Measurements from ENCODE around the gene MORN1.
A peak's percentile ranks its signal among the peaks of the same experiment; 100 is the strongest.

MORN1 gene

GRCh38 chr1:2290595-2291510 lies 100.5 kb downstream of the MORN1 start:
- DNase-seq (ENCODE audit: low spot score) = peak; percentile 95

- no peak for DNase-seq (ENCODE audit: low spot score)
These were observed 101.2 kb downstream of the MORN1 start for GRCh38 chr1:2290171-2290578.

GRCh38 chr1:2289607-2290006 lies 101.7 kb downstream of the MORN1 start:
- DNase-seq (ENCODE audit: low spot score) = no peak

DNA sequence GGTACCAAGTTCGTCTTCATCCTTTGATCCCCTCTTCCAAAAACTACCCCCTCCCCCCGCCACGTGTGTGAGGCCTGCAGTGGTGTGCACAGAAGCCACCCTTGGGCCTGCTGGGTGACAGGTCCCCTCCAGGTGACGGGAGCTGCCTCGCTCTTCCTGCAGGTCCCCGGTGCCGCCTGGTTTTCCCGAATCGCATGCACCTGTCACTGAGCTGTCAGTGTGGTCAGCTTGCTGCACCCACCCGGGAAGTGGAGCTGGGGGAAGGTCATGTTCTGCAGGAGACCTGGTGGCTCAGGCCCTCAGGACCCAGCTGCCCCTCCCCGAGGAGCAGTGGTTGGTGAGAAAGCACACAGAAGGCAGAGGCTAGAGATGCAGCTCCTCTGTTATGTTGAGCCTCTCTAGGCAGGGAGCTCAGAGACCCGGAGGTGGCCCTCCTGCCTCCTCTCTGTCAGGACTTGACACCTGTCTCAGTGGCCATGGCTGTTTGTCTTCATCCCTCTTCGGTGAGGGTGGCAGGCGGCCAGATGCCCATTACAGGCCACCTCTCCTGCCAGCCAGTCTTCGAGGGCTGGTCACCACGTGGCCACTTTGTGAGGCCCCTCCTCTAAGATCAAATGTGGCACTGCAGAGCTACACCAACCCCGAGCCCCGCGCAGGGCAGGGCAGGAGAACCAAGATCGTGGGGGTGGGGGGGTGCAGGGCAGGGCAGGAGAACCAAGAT lies 102.4 kb downstream of the MORN1 start:
- no peak for DNase-seq (ENCODE audit: low spot score)

GRCh38 chr1:2288311-2288710 lies 103.0 kb downstream of the MORN1 start:
- no peak for DNase-seq (ENCODE audit: low spot score)

DNA sequence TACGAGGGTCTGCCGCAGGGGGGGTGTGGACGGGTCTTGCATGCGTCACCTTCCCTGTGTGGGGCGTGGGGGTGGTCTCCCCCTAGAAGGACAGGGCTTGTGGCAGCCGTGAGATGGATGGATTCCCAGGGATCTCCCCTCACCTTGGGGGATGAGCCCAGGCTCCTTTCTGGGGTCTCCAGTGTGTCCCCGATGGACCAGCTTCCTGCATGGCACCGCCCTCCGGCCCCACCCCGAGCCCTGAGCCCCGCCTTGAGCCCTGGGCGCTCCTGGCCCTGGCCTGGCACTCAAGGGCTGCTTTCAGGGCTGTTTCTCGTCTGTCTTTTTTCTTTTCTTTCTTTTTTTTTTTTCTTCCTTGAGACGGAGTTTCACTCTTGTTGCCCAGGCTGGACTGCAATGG lies 103.7 kb downstream of the MORN1 start:
- no peak for DNase-seq (ENCODE audit: low spot score)

DNA sequence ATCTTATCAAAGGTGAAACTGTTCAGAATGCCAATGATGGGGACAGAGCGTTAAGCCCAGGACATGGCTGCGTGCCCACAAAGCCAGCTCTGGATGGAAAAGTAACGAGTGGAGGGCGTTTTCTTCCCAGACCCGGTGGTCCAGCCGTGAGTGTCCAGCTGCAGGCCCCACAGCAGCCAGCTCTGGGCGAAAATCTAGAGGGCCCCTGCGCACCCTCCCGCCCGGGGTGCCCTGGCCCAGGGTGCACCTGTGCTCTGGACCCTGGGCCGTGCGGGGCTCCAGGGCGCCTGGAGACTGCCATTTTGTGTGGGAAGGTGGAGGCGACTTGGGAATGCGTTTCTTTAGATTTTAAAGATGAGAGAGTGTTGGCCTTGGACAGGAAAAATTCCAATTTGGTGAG lies 104.4 kb downstream of the MORN1 start:
- DNase-seq (ENCODE audit: low spot score) = no peak

DNA sequence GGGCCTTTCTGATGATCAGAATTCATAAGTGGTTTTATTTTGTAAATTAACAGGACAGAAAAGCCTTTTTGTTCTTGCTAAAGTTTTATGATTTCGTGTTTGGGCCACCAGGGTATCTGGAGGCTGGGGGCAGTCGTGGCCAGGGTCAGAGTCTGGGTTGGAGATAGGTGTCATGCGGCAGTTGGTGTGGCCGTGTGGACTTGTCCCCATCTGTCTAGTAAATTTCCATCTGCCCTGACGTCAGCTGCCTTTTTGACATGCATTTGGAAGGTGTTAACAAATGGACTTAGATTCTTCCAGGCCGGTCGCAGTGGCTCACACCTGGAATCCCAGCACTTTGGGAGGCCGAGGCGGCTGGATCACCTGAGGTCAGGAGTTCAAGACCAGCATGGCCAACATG lies 106.4 kb downstream of the MORN1 start:
- DNase-seq (ENCODE audit: low spot score) = no peak

DNA sequence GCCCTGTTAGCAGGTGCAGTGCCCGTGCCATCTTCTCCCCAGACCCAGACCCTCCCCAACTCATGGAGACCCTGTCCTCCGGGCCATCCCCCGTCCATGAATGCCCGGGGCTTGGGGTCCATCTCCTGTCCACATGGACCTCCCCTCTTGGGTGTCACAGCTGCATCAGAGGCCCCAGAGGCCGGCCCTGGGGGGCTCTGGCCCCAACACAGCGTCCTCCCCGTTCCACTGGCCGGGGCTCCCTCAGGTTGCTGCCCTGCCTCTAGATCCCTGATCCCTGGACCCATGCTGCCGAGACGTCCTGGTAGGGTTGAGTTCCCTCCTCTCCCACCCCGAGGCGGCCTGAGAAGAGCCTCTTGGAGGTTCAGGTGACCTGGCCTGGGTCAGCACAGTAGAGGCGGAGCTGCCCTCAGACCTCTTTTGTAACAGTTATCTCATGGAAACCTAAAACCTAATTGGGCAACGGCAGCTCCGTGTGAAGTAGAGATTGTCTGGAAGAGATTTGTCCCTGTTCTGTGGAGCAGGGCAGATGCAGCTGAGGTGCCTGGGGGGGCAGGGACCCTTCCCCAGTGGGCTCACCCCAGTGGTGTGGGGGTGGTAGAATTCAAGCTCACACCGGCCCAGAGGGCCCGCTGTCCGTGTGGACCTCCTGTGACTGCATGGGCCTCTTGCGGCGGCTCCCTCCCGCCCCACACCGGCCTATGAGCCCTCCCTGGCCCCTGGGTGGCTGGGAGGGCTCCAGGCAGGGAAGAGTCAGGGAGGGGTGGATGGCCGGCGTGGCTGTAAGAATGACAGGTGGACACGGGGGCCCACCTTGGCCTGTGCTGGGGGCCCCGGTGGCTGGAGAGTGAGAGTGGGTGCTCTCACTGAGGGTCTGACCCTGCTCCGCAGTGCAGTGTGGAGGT lies 107.1 kb downstream of the MORN1 start:
- DNase-seq (ENCODE audit: low spot score) = no peak

DNA sequence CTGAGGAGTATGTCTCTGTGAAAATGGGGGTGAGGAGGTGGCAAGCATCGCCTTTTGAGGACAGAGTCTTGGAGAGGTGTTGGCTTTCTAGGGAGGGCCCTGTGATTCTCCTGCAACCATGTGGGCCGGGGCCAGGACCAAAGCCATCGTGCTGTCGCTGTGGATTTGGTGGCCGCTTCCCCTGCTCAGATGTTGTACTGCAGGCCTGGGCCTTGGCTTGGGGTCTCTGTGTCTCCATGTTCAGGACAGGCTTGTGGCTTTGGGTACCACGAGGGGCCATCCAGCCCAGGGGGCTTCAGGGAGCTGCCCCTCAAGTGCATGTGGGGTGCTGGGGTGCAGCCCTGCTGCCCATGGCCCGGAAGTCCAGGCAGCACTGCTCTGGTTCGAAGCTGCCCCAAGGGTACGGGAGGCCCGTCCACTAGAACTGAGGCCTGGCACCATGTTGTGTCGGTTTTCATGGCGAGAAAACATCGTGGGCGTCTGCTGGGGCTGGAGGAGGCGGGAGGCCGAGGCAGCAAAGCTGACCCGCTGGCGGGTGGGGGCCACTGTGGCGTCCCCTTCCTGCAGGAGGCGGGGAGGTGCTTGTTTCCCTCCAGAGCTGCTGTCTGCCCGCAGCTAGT lies 107.9 kb downstream of the MORN1 start:
- no peak for DNase-seq (ENCODE audit: low spot score)

GRCh38 chr1:2282556-2283270 lies 108.6 kb downstream of the MORN1 start:
- DNase-seq (ENCODE audit: low spot score) = no peak

DNA sequence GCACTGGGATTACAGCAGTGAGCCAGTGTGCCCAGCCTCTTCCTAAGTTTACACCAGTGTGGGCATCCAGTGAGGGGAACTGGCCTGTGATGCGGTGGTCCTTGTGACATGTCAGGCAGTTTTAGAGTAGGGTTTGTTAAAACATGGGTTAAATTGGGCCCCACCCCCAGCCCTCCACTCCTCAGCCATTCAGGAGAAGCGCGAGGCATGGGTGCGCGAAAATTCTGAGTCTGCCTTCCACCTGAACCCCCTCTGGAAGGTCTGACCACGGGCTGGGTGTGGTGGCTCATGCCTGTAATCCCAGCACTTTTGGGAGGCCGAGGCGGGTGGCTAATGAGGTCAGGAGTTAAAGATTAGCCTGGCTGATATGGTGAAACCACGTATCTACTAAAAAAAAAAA lies 111.5 kb downstream of the MORN1 start:
- no peak for DNase-seq (ENCODE audit: low spot score)

DNA sequence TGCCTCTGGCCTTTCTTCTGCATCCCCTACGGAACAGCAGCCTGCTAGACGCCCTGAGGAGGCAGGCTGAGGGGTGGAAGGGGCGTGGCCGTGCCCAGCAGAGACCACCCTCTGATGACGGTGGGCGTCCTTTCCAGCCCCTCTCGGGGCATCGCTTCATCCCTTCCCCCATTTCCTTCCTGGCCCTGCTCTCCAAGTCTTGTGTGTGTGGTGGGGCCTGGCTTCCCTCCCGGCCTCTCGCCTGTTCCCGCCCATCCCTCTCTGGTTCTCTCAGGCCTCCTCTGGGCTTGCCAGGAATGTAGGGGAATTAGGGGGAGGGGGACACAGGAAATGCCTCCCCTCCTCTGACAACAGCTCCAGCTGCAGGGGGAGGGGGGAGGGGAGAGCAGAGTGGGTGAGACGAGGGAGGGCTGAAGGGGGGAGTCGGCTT lies 112.1 kb downstream of the MORN1 start:
- peak; percentile 89 for DNase-seq (ENCODE audit: low spot score)

GRCh38 chr1:2278591-2279209 lies 112.7 kb downstream of the MORN1 start:
- DNase-seq (ENCODE audit: low spot score) = no peak

DNA sequence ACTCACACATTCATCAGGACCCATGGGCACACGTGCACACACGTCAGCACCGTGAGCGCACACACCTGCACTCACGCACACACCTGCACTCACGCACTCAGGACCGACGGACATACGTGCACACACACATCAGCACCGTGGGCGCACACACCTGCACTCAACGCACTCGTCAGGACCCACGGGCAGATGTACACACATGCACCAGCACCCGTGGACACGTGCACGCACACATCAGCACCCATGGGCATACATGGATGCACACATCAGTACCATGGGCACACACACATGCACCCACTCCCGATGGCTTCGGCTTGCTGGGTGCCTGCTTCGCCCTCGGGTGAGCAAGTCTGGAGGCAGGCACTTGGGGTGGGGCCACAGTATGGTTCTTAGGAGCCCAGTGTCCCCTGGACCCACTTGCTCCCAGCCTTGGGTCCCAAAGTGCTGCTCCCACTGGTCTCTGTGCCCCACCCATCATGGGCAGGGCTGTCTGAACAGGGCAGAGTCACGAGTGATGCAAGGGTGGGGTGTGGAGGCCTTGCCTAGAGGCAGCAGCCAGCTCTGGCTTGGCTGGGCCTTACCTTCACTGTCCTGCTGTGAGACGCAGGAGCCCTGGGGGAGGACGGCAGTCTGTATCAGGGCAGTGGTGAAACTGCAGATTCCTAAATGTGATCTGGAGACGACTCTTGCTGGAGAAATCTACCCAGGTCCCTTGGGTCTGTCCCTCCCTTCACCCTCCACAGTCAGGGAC lies 113.4 kb downstream of the MORN1 start:
- peak; percentile 64 for DNase-seq (ENCODE audit: low spot score)

DNA sequence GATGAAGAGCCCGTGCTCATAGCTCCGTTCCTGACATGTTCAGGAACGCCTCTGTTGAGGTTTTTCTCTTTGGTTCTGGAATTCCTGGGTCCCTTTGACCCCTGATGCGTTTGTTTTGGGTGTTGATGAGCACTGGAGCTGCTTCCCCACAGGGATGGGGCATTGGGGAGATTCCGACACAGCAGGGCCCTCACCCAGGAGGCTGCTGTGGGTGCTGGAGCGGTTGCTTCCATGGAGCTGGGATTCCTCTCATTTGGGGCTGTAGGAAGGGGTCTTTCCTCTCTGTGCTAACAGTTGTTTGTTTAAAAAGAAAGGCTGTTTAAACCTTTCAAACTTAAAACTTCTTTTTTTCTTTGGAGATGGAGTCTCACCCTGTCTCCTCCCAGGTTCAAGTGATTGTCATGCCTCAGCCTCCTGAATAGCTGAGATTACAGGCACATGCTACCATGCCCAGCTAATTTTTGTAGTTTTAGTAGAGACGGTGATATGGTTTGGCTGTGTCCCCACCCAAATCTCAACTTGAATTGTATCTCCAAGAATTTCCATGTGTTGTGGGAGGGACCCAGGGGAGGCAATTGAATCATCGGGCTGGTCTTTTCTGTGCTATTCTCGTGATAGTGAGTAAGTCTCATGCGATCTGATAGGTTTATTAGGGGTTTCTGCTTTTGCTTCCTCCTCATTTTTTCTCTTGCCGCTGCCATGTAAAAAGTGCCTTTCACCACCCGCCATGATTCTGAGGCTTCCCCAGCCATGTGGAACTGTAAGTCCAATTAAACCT lies 114.4 kb downstream of the MORN1 start:
- no peak for DNase-seq (ENCODE audit: low spot score)

GRCh38 chr1:2275796-2276536 lies 115.4 kb downstream of the MORN1 start:
- DNase-seq (ENCODE audit: low spot score) = peak; percentile 71

DNA sequence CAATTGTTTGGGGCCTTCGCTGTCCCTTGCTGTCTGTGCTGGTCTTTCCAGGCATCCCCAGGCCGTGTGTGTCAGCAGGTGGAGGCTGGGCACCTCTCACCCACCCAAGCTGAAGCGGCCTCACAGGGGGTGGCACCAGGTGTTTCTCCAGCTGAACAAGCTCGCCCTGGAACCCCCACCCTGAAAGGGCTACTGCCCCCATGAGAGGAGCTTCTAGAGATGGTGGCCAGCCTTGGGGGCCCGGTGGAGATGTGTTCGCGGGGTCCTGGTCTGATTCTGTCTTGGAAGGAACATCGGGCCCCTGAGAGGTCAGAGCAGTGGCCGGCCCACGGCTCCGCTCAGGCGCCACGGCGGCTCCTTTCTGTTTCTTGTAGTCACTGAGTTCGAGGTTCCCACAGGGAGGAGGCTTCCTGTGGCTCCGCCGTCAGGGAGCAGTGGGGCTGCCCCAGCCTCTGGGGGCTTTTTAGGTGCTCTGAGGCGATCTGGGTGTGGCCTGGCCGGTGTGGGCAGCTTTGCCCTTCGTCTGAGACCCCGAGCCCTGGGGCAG lies 116.4 kb downstream of the MORN1 start:
- DNase-seq (ENCODE audit: low spot score) = no peak

All from GM03348 (cell line).